A549 (cell line): ENCODE measurements around the gene ZFYVE28. TPM values are rescaled to one million over a fixed set of nuclear protein-coding genes. Genes with fewer than 3 reads are reported as not detected.

Experiments
- ATAC-seq, 2 experiments: fragments of 200-7000 bp in 1 of 2; fragments of >200 bp in 1 of 2; cut with Nextera tagmentation in 1 of 2; cut with Tn5 transposase in 1 of 2; 3 replicates each; pipeline versions ENCODE4 v1.8.0 to v1.9.1; 2018 to 2020; ENCODE audit warnings: mild to moderate bottlenecking in 1 of 2, moderate library complexity in 1 of 2
- CTCF ChIA-PET: fragments of 300-600 bp; sonication (Branson Sonifier 250); formaldehyde crosslinking; extraction: SDS; loops from one replicate; lab custom pipeline; 2021; ENCODE audit warnings: antibody characterized with exemption, inconsistent platforms; lab: Yijun Ruan, JAX
- POLR2A ChIA-PET: fragments of 350-600 bp; formaldehyde crosslinking; extraction: SDS; loops from one replicate; lab custom pipeline; 2021; ENCODE audit warnings: antibody characterized with exemption, inconsistent platforms; lab: Yijun Ruan, JAX
- DNase-seq, 2 experiments: peaks; one replicate each; pipeline versions ENCODE4 v3.0.0 to v3.0.0-alpha.2; 2011 to 2016; ENCODE audit warnings: low read depth in 1 of 2, low spot score in 1 of 2
- FAIRE-seq: peaks from 2 replicates; lab custom pipeline; 2011; peaks lifted over from hg19 to GRCh38; lab: Jason Lieb, UNC
- H3K27ac ChIP-seq, 2 experiments: fragments of >200 bp; sonication (Bioruptor Twin); formaldehyde crosslinking; 3 replicates each; pipeline ENCODE4 v1.5.1; 2016 to 2017
- H3K4me1 ChIP-seq: fragments of >200 bp; sonication (Bioruptor Twin); formaldehyde crosslinking; 3 replicates; pipeline ENCODE4 v1.6.1; 2016
- H3K4me2 ChIP-seq: fragments of >200 bp; sonication (Bioruptor Twin); formaldehyde crosslinking; 3 replicates; pipeline ENCODE4 v1.6.1; 2016
- H3K4me3 ChIP-seq: fragments of >200 bp; sonication (Bioruptor Twin); formaldehyde crosslinking; 3 replicates; pipeline ENCODE4 v1.5.1; 2016
- H3K9me3 ChIP-seq: fragments of >200 bp; sonication (Bioruptor Twin); formaldehyde crosslinking; 3 replicates; pipeline ENCODE4 v1.6.1; 2016
- CBX8 ChIP-seq: fragments of 200-600 bp; sonication (generic); IDR thresholded peaks from 2 replicates; pipeline ENCODE4 v1.6.1; 2016
- CEBPB ChIP-seq, 2 experiments: fragments of >200 bp in 1 of 2; sonication (Bioruptor Twin) in 1 of 2; formaldehyde crosslinking in 1 of 2; IDR thresholded peaks; 2 replicates each; pipeline ENCODE4 v1.6.1; 2012 to 2016
- FOSB ChIP-seq: fragments of 250-450 bp; sonication (Bioruptor Pico); IDR thresholded peaks from 2 replicates; pipeline ENCODE4 v1.5.0; 2020; ENCODE audit warnings: mild to moderate bottlenecking, moderate library complexity
- FOSL2 ChIP-seq, 2 experiments: fragments of 450-650 bp in 1 of 2; fragments of >200 bp in 1 of 2; sonication (Bioruptor Twin) in 1 of 2; formaldehyde crosslinking; IDR thresholded peaks; 2 replicates each; pipeline versions ENCODE4 v1.5.0 to v1.6.1; 2016 to 2020; ENCODE audit warnings: mild to moderate bottlenecking in 1 of 2, moderate library complexity in 1 of 2
- HOXB13 ChIP-seq: fragments of 250-450 bp; sonication (Bioruptor Pico); IDR thresholded peaks from 2 replicates; pipeline ENCODE4 v1.5.0; 2020; ENCODE audit warnings: low read depth, mild to moderate bottlenecking, moderate library complexity
- HOXB5 ChIP-seq: fragments of 250-450 bp; sonication (Bioruptor Pico); IDR thresholded peaks from 2 replicates; pipeline ENCODE4 v1.5.0; 2020; ENCODE audit warnings: mild to moderate bottlenecking, moderate library complexity
- JUN ChIP-seq, 2 experiments: fragments of >200 bp; sonication (Bioruptor Twin); formaldehyde crosslinking; IDR thresholded peaks; 2 replicates in 1 of 2; 3 replicates in 1 of 2; pipeline ENCODE4 v1.6.1; 2016 to 2017
- JUNB ChIP-seq: fragments of >200 bp; sonication (Bioruptor Twin); formaldehyde crosslinking; IDR thresholded peaks from 2 replicates; pipeline ENCODE4 v1.6.1; 2016
- KDM1A ChIP-seq: fragments of 200-600 bp; sonication (generic); IDR thresholded peaks from 2 replicates; pipeline ENCODE4 v1.6.1; 2016; ENCODE audit warnings: low read depth, mild to moderate bottlenecking
- KDM5A ChIP-seq: fragments of 200-600 bp; sonication (generic); IDR thresholded peaks from 2 replicates; pipeline ENCODE4 v1.6.1; 2016; ENCODE audit warnings: antibody characterized with exemption, mild to moderate bottlenecking
- MAFK ChIP-seq: fragments of 450-650 bp; IDR thresholded peaks from 2 replicates; pipeline ENCODE4 v1.6.1; 2014; ENCODE audit not compliant: partially characterized antibody
- MAZ ChIP-seq: fragments of 150-350 bp; IDR thresholded peaks from 2 replicates; pipeline ENCODE4 v1.6.1; 2014; ENCODE audit warnings: antibody characterized with exemption, low read depth, low read length, borderline replicate concordance
- NR3C1 ChIP-seq: fragments of >200 bp; sonication (Bioruptor Twin); formaldehyde crosslinking; IDR thresholded peaks from 3 replicates; pipeline ENCODE4 v1.6.1; 2017
- RAD21 ChIP-seq, 2 experiments: fragments of >200 bp in 1 of 2; sonication (Bioruptor Twin) in 1 of 2; formaldehyde crosslinking in 1 of 2; IDR thresholded peaks in 1 of 2; conservative IDR thresholded peaks in 1 of 2; 2 replicates in 1 of 2; 3 replicates in 1 of 2; pipeline ENCODE4 v1.6.1; 2012 to 2018; ENCODE audit warnings: inconsistent platforms in 1 of 2
- RARB ChIP-seq: fragments of 250-450 bp; sonication (Bioruptor Pico); IDR thresholded peaks from 2 replicates; pipeline ENCODE4 v1.8.0; 2021; ENCODE audit warnings: mild to moderate bottlenecking, moderate library complexity
- RCOR1 ChIP-seq: fragments of 150-350 bp; IDR thresholded peaks from 2 replicates; pipeline ENCODE4 v1.6.1; 2014; ENCODE audit warnings: antibody characterized with exemption, low read length, low read depth
- RFX5 ChIP-seq: fragments of 450-650 bp; IDR thresholded peaks from 2 replicates; pipeline ENCODE4 v1.7.1; 2014; ENCODE audit warnings: antibody characterized with exemption, mild to moderate bottlenecking, moderate library complexity
- TFCP2L1 ChIP-seq: fragments of 250-450 bp; sonication (Bioruptor Pico); IDR thresholded peaks from 2 replicates; pipeline ENCODE4 v1.5.0; 2021; ENCODE audit warnings: mild to moderate bottlenecking
- ZNF302 ChIP-seq: fragments of 250-450 bp; sonication (Bioruptor Pico); IDR thresholded peaks from 2 replicates; pipeline ENCODE4 v1.9.0; 2021; ENCODE audit warnings: inconsistent platforms, mild to moderate bottlenecking, moderate library complexity
- ZSCAN20 ChIP-seq: fragments of 250-450 bp; sonication (Bioruptor Pico); IDR thresholded peaks from 2 replicates; pipeline ENCODE4 v1.8.0; 2022; ENCODE audit warnings: mild to moderate bottlenecking, moderate library complexity
- WGBS: methylation state at CpG from one replicate; pipeline ENCODE4 v1.1.6; 2017; ENCODE audit errors: missing lambda C conversion rate; 5-methylcytosine and 5-hydroxymethylcytosine counted together
- polyA plus RNA-seq, 4 experiments: library from polyadenylated mRNA; depleted of rRNA in 3 of 4; stranded (reverse); fragments of >200 nt; fragmentation: RNase III in 1 of 4; extraction: RNeasy Plus Mini Kit Qiagen cat#74134 plus additional on column Dnase treatment in 1 of 4; gene quantifications; 2 replicates in 3 of 4; 3 replicates in 1 of 4; pipeline ENCODE4 v1.2.3, GENCODE V29; 2011 to 2017
- TF ChIP-seq, protein P1 (sequence below): fragments of 450-650 bp; IDR thresholded peaks from 2 replicates; pipeline ENCODE4 v1.6.1; 2014; ENCODE audit warnings: antibody characterized with exemption
- TF ChIP-seq, protein P2 (sequence below): fragments of 250-450 bp; sonication (Bioruptor Pico); IDR thresholded peaks from 2 replicates; pipeline ENCODE4 v1.5.0; 2020; ENCODE audit warnings: low read depth, mild to moderate bottlenecking, moderate library complexity
- TF ChIP-seq, protein P3 (sequence below): fragments of 150-350 bp; IDR thresholded peaks from 2 replicates; pipeline ENCODE4 v1.6.1; 2014; ENCODE audit warnings: low read depth, mild to moderate bottlenecking, low read length
- TF ChIP-seq, protein P4 (sequence below): IDR thresholded peaks from 2 replicates; pipeline ENCODE4 v1.6.1; 2012
- TF ChIP-seq, protein P5 (sequence below): fragments of >200 bp; sonication (Bioruptor Twin); formaldehyde crosslinking; IDR thresholded peaks from 3 replicates; pipeline ENCODE4 v1.6.1; 2016

ZFYVE28 gene
- polyA plus RNA-seq, 2 of the 4 experiments (the other 2 are of a cell fraction): 2.1 to 2.3 TPM

DNA sequence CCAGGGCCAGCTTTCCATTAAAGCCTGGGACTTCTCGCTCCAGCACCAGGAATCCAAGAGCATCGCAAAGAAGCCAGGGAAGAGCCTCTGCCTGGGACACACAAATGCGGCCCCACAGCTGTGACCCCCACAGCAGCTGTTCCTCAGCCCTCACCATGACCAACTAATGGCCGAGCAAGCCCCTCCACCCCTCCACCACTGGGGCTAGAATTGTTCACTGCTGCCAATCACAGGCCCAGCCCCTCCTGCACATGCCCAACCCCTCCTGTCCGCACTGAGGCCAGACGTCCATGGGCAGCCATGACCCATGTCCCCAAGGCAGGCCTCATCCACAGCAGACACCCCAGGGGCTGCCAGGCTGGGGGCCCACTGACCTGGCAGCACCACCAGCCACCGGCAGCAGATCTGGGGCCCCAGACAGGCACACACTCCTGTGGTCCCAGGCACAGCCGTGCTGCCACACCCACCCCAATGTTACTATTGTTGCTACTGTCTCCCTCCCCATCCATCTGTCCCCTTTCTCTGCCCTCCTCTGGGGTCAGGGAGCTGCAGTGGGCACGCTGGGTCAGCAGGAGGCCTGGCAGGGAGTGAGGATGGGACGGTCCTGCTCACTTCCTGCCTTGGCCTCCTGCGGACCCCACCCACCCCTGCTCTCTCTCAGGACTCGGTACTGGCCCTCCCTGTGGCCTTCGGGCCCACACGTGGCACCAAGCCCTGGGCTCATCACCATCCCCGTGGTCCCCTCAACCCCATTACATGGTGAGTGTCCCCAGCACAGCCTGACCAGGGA lies 56.0 kb downstream of the ZFYVE28 start:
- H3K4me3 ChIP-seq: no peak overlapping the region
- no peak for DNase-seq
- H3K4me2 ChIP-seq: no peak overlapping the region
- POLR2A ChIA-PET: no interaction called here
- no peak for ATAC-seq
- CTCF ChIA-PET: interaction anchor here (1.0 kb wide), 1 partner anchor 9 kb away, joined by 3 read pairs; no protein-coding TSS in a partner anchor
- WGBS: 84% methylated on average over 8 of the region's 15 CpGs
- H3K4me1 ChIP-seq: no peaks in the 10 kb centered on the region
- H3K9me3 ChIP-seq: no peaks in the 10 kb centered on the region
- no peak for FAIRE-seq
- TF ChIP-seq MAZ: no peak
- TF ChIP-seq, protein P1, sequence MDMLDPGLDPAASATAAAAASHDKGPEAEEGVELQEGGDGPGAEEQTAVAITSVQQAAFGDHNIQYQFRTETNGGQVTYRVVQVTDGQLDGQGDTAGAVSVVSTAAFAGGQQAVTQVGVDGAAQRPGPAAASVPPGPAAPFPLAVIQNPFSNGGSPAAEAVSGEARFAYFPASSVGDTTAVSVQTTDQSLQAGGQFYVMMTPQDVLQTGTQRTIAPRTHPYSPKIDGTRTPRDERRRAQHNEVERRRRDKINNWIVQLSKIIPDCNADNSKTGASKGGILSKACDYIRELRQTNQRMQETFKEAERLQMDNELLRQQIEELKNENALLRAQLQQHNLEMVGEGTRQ: no peak
- TF ChIP-seq ZSCAN20 (CRISPR knock-in tag): no peak
- no peak for TF ChIP-seq FOSB (CRISPR knock-in tag)
- no peak for TF ChIP-seq FOSL2 (IDR thresholded peaks at IDR 0.05)
- no peak for TF ChIP-seq FOSL2 (CRISPR knock-in tag; IDR thresholded peaks at IDR 0.05)
- no peak for TF ChIP-seq KDM5A
- no peak for TF ChIP-seq RFX5
- TF ChIP-seq, protein P2, sequence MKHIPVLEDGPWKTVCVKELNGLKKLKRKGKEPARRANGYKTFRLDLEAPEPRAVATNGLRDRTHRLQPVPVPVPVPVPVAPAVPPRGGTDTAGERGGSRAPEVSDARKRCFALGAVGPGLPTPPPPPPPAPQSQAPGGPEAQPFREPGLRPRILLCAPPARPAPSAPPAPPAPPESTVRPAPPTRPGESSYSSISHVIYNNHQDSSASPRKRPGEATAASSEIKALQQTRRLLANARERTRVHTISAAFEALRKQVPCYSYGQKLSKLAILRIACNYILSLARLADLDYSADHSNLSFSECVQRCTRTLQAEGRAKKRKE (CRISPR knock-in tag): no peak
- no peak for TF ChIP-seq KDM1A
- TF ChIP-seq RARB (CRISPR knock-in tag): no peak
- no peak for TF ChIP-seq ZNF302 (CRISPR knock-in tag)
- no peak for TF ChIP-seq HOXB13 (CRISPR knock-in tag)
- no peak for TF ChIP-seq NR3C1
- no peak for TF ChIP-seq RCOR1
- no peak for TF ChIP-seq JUN (IDR thresholded peaks at IDR 0.05)
- TF ChIP-seq TFCP2L1 (CRISPR knock-in tag): no peak
- TF ChIP-seq, protein P3, sequence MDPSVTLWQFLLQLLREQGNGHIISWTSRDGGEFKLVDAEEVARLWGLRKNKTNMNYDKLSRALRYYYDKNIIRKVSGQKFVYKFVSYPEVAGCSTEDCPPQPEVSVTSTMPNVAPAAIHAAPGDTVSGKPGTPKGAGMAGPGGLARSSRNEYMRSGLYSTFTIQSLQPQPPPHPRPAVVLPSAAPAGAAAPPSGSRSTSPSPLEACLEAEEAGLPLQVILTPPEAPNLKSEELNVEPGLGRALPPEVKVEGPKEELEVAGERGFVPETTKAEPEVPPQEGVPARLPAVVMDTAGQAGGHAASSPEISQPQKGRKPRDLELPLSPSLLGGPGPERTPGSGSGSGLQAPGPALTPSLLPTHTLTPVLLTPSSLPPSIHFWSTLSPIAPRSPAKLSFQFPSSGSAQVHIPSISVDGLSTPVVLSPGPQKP: no peak
- TF ChIP-seq, protein P4, sequence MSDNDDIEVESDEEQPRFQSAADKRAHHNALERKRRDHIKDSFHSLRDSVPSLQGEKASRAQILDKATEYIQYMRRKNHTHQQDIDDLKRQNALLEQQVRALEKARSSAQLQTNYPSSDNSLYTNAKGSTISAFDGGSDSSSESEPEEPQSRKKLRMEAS: no peak
- H3K27ac ChIP-seq: no peak overlapping the region

DNA sequence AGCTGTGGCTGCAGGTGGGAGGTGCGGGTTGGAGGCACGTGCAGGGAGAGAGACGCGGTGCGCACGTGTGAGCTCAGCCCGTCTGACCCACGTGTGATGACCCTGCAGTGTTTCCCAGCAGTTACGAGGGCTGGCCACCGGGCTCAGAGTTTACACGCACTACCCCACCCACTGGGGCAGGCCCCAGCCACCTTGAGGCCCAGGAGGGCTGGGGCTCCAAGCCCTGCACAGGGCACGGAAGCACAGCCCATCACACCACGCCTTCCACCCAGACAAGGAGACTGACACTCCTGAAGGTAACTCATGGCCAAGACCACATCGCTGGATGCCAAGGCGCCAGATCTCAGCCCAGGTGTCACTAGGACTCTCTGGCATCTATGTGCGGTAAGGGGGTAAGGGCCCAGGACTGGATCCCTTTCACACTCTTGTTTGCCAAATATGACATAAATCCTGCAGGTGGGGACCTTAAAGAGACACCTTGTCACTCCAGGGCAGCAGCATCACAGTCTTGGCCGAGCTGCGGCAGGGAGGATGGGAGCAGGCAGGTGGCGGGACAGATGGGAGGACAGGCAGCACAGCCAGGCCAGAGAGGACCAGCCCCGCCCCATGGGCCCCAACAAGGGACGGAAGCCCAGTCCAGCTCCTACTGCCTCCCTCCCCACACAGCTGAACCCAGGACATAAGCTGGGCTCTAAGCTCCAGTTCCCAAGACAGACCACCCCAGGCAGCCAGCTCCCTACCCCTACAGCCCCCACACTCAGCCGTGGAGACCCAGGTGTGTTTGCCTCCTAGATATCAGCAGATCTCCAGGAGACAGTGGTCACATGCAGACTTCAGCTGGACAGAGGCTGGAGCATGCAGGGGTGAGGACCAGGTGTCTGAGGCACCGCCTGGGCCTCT lies 56.8 kb downstream of the ZFYVE28 start:
- ATAC-seq (peak in 1 of 2 experiments; percentile 57; a peak in 3 of 6 replicates), FAIRE-seq (no peak), DNase-seq (no peak)
- POLR2A ChIA-PET: no interaction called here
- Histone ChIP-seq H3K9me3 (no peaks in the 10 kb centered on the region), H3K4me1 (no peaks in the 10 kb centered on the region), H3K27ac (no peak overlapping the region), H3K4me3 (no peak overlapping the region)
- 87% methylated on average over 10 of the region's 23 CpGs for WGBS
- CTCF ChIA-PET: interaction anchor here (1.0 to 1.4 kb wide), 3 partner anchors 8 to 46 kb away, joined by 3 read pairs; no protein-coding TSS in a partner anchor
- TF ChIP-seq MAFK (no peak), CBX8 (no peak), JUNB (no peak), ZNF302 (CRISPR knock-in tag) (no peak), ZSCAN20 (CRISPR knock-in tag) (no peak), HOXB5 (CRISPR knock-in tag) (no peak), RAD21 (conservative IDR thresholded peaks at IDR 0.05 in 1 of 2, IDR thresholded peaks at IDR 0.05 in 1 of 2) (no peak), CEBPB (IDR thresholded peaks at IDR 0.05) (no peak)
- TF ChIP-seq, protein P1: no peak
- TF ChIP-seq, protein P2 (CRISPR knock-in tag): no peak
- TF ChIP-seq, protein P5, sequence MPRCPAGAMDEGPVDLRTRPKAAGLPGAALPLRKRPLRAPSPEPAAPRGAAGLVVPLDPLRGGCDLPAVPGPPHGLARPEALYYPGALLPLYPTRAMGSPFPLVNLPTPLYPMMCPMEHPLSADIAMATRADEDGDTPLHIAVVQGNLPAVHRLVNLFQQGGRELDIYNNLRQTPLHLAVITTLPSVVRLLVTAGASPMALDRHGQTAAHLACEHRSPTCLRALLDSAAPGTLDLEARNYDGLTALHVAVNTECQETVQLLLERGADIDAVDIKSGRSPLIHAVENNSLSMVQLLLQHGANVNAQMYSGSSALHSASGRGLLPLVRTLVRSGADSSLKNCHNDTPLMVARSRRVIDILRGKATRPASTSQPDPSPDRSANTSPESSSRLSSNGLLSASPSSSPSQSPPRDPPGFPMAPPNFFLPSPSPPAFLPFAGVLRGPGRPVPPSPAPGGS: no peak
- TF ChIP-seq, all 56 proteins: peak for 0
- H3K4me2 ChIP-seq: no peak overlapping the region
